ENCODE data around the gene CHCHD6. TPM values are rescaled to one million over a fixed set of nuclear protein-coding genes. Genes with fewer than 3 reads are reported as not detected.

The CHCHD6 gene
- total RNA-seq, 1 experiment from 2014 or later: 47.7 TPM

DNA sequence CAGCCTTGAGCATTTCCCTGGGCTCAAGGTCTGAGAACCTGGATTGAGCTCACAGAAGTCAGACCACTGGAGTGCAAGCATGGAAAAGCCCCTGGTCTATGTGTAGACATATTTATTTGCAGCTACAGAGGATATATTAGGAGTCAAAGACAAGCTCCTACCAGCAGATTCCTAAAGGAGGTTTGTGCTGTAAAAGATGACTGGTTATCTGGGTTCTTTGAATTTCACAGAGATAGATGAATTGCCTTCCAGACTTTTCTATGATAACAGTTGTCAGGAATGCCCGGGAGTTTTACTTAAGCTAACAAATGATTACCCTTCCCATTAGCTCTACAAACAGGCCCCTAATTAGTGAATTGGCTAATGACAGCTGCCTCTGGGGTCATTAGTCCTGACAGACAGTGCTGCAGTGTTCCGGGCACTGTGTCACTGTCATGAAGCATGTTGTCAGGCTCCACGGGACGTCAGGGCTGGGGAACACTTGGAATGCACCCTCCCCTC lies 230.0 kb downstream of the CHCHD6 start:
- POLR2A ChIA-PET (ENCODE audit: unreplicated experiment): interaction anchor here (0.6 kb wide), 1 partner anchor 472 kb away, joined by 3 read pairs; no protein-coding TSS in a partner anchor
- H3K36me3 ChIP-seq (ENCODE audit: low read depth): no peaks in the 10 kb centered on the region
- BruUV-seq (replicated peaks): no TSS peak
- no peak overlapping the region for H3K4me3 ChIP-seq
- H4K20me1 ChIP-seq (ENCODE audit: insufficient read depth): no peaks in the 10 kb centered on the region
- peaks cover 11% of the 10 kb centered on the region for H3K4me1 ChIP-seq (replicated peaks; ENCODE audit: insufficient read depth)
- CTCF ChIA-PET: no interaction called here
- no peak overlapping the region for H3K4me2 ChIP-seq
- intact Hi-C loops (cut with micrococcal nuclease; ENCODE audit: unreplicated experiment): no loop called here
- H3K79me2 ChIP-seq (ENCODE audit: low read depth): no peaks in the 10 kb centered on the region
- no peak overlapping the region for H3K27ac ChIP-seq
- no peaks in the 10 kb centered on the region for H3K9me2 ChIP-seq (ENCODE audit: insufficient read depth)
- TF ChIP-seq, protein P1, sequence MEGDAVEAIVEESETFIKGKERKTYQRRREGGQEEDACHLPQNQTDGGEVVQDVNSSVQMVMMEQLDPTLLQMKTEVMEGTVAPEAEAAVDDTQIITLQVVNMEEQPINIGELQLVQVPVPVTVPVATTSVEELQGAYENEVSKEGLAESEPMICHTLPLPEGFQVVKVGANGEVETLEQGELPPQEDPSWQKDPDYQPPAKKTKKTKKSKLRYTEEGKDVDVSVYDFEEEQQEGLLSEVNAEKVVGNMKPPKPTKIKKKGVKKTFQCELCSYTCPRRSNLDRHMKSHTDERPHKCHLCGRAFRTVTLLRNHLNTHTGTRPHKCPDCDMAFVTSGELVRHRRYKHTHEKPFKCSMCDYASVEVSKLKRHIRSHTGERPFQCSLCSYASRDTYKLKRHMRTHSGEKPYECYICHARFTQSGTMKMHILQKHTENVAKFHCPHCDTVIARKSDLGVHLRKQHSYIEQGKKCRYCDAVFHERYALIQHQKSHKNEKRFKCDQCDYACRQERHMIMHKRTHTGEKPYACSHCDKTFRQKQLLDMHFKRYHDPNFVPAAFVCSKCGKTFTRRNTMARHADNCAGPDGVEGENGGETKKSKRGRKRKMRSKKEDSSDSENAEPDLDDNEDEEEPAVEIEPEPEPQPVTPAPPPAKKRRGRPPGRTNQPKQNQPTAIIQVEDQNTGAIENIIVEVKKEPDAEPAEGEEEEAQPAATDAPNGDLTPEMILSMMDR (conservative IDR thresholded peaks at IDR 0.05): no peak
- no peaks in the 10 kb centered on the region for H3K9me3 ChIP-seq (ENCODE audit: insufficient read depth, low read depth)
- DNase-seq: no peak
- no peaks in the 10 kb centered on the region for H3F3A ChIP-seq (ENCODE audit: insufficient read depth, low read depth)
- H2AFZ ChIP-seq: no peak overlapping the region
- H3K27me3 ChIP-seq (ENCODE audit: insufficient read depth, low read depth): no peaks in the 10 kb centered on the region

DNA sequence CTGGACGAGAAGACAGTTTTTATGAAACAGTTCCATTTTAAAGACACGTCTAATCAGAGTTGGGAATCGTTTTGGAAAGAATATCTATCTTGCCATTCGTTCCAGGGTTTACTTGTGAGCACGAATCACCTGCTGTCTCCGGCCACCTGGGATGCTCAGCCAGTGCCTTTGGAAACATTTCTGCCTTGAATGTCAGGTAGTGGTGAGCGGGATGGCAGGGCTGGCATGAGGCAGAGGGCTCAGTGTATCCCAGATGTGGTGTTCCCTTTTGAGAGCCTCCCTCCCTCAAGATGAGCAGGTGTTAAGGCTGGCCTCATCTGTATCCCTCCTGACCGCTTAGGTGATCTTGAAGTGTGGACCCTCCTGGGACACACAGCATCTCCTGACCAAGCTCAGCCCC lies 231.0 kb downstream of the CHCHD6 start:
- H3K4me1 ChIP-seq (replicated peaks; ENCODE audit: insufficient read depth): peaks cover 10% of the 10 kb centered on the region
- ChIA-PET CTCF (no interaction called here), POLR2A (ENCODE audit: unreplicated experiment) (no interaction called here)
- no peak overlapping the region for H3K4me2 ChIP-seq
- H3K36me3 ChIP-seq (ENCODE audit: low read depth): no peaks in the 10 kb centered on the region
- no peaks in the 10 kb centered on the region for H3F3A ChIP-seq (ENCODE audit: insufficient read depth, low read depth)
- no peaks in the 10 kb centered on the region for H3K79me2 ChIP-seq (ENCODE audit: low read depth)
- no peaks in the 10 kb centered on the region for H4K20me1 ChIP-seq (ENCODE audit: insufficient read depth)
- no peaks in the 10 kb centered on the region for H3K9me2 ChIP-seq (ENCODE audit: insufficient read depth)
- DNase-seq: no peak
- no peaks in the 10 kb centered on the region for H3K9me3 ChIP-seq (ENCODE audit: insufficient read depth, low read depth)
- no peak overlapping the region for H3K4me3 ChIP-seq
- H3K27ac ChIP-seq: no peak overlapping the region
- no TSS peak for BruUV-seq (replicated peaks)
- H2AFZ ChIP-seq: no peak overlapping the region
- TF ChIP-seq, protein P1 (conservative IDR thresholded peaks at IDR 0.05): no peak
- TF ChIP-seq EZH2 (IDR thresholded peaks at IDR 0.05; ENCODE audit: low read depth): no peak
- H3K27me3 ChIP-seq (ENCODE audit: insufficient read depth, low read depth): no peaks in the 10 kb centered on the region
- intact Hi-C loops (cut with micrococcal nuclease; ENCODE audit: unreplicated experiment): no loop called here

DNA sequence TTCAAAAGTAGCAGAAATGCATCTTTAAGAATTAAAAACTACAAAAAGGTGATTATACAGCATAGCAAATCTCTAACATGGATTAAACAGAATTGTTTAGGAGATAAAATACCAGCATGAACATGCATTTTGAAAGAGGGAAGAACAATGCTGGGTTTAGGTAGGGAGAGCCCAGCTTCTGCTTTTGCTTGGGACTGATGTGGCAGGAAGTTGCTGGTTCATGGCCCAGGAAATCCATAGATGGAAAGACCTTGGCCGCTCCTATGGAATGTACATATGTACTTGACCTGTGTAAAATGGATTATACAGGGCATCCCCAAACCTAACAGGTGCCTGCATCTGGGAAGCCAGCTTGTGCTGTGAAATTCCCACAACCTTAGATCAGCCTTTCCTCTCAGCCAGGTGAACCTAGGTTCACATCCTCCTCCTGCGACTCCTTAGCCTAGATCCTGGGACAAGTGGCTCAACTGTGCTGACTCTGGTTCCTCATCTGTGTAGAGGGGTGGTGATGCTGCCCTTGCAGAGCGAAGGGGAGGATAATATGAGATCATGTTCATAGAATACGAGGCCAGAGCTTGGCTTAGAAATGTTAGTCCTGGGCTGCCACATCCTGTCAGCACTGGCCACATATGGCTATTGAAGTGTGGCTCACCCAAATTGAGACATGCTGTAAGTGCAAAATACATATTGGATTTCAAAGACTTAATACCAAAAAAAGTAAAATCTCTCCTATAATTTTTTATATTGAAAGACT lies 231.9 kb downstream of the CHCHD6 start:
- Histone ChIP-seq H3F3A (ENCODE audit: insufficient read depth, low read depth) (no peaks in the 10 kb centered on the region), H3K36me3 (ENCODE audit: low read depth) (no peaks in the 10 kb centered on the region), H3K27ac (no peak overlapping the region), H3K27me3 (ENCODE audit: insufficient read depth, low read depth) (no peaks in the 10 kb centered on the region), H4K20me1 (ENCODE audit: insufficient read depth) (no peaks in the 10 kb centered on the region; the same call in 1 of the 2 replicates), H3K9me3 (ENCODE audit: insufficient read depth, low read depth) (no peaks in the 10 kb centered on the region), H3K4me1 (replicated peaks; ENCODE audit: insufficient read depth) (peaks cover 10% of the 10 kb centered on the region), H3K4me2 (no peak overlapping the region), H3K4me3 (no peak overlapping the region), H2AFZ (no peak overlapping the region), H3K79me2 (ENCODE audit: low read depth) (no peaks in the 10 kb centered on the region), H3K9me2 (ENCODE audit: insufficient read depth) (no peaks in the 10 kb centered on the region)
- BruUV-seq (replicated peaks): no TSS peak
- no peak for DNase-seq
- intact Hi-C loops (cut with micrococcal nuclease; ENCODE audit: unreplicated experiment): no loop called here
- ChIA-PET CTCF (no interaction called here), POLR2A (ENCODE audit: unreplicated experiment) (no interaction called here)
- no peak for TF ChIP-seq EZH2 (IDR thresholded peaks at IDR 0.05; ENCODE audit: low read depth)
- TF ChIP-seq, protein P1 (conservative IDR thresholded peaks at IDR 0.05): no peak

All from PC-9 (cell line).